WTC11 (cell line): ENCODE measurements around the gene TF. TPM values are rescaled to one million over a fixed set of nuclear protein-coding genes. Genes with fewer than 3 reads are reported as not detected.

ENCODE experiments used
- ATAC-seq: fragments of 200-7000 bp; cut with Tn5 transposase; 2 replicates; pipeline ENCODE4 v1.10.0; 2021; ENCODE audit warnings: mild to moderate bottlenecking, moderate library complexity
- CTCF ChIA-PET: fragments of 300-600 bp; sonication (Branson Sonifier 250); formaldehyde crosslinking; loops from one replicate; lab custom pipeline; 2021; ENCODE audit warnings: antibody characterized with exemption; lab: Charles Lee
- POLR2A ChIA-PET: fragments of 350-600 bp; sonication (Branson Sonifier 250); formaldehyde crosslinking; loops from one replicate; lab custom pipeline; 2021; ENCODE audit warnings: antibody characterized with exemption; lab: Charles Lee
- DNase-seq: peaks from one replicate; pipeline ENCODE4 v3.0.0; 2021; ENCODE audit warnings: low spot score
- H3K27ac Mint-ChIP-seq: 2 replicates; pipeline ENCODE4 v1.8.0; 2021; ENCODE audit warnings: mixed read lengths
- H3K27me3 Mint-ChIP-seq: 2 replicates; pipeline ENCODE4 v1.8.0; 2021; ENCODE audit warnings: low read depth, mild to moderate bottlenecking, moderate library complexity, mixed read lengths
- H3K36me3 Mint-ChIP-seq: 2 replicates; pipeline ENCODE4 v1.8.0; 2021; ENCODE audit warnings: mixed read lengths
- H3K4me1 Mint-ChIP-seq: 2 replicates; pipeline ENCODE4 v1.8.0; 2022; ENCODE audit warnings: mixed read lengths
- H3K4me3 Mint-ChIP-seq: 2 replicates; pipeline ENCODE4 v1.8.0; 2021; ENCODE audit warnings: mild to moderate bottlenecking, moderate library complexity, mixed read lengths
- H3K9me3 Mint-ChIP-seq: 2 replicates; pipeline ENCODE4 v1.8.0; 2021; ENCODE audit warnings: mixed read lengths
- CBFB ChIP-seq: sonication (generic); formaldehyde crosslinking; IDR thresholded peaks from 2 replicates; pipeline ENCODE4 v1.8.1; 2022; ENCODE audit warnings: mild to moderate bottlenecking, low read depth, missing genetic modification reagents
- CDX4 ChIP-seq: fragments of 250-450 bp; sonication (Bioruptor Pico); IDR thresholded peaks from 2 replicates; pipeline ENCODE4 v1.9.0; 2021; ENCODE audit warnings: moderate library complexity, mild to moderate bottlenecking, inconsistent platforms, borderline replicate concordance
- FOXK1 ChIP-seq: sonication (generic); formaldehyde crosslinking; IDR thresholded peaks from 2 replicates; pipeline ENCODE4 v1.8.0; 2022; ENCODE audit warnings: mild to moderate bottlenecking, moderate library complexity, missing genetic modification reagents
- FOXP1 ChIP-seq: sonication (generic); formaldehyde crosslinking; IDR thresholded peaks from 2 replicates; pipeline ENCODE4 v1.8.0; 2022; ENCODE audit warnings: missing genetic modification reagents, mild to moderate bottlenecking, moderate library complexity, borderline replicate concordance
- IRF1 ChIP-seq: sonication (generic); formaldehyde crosslinking; IDR thresholded peaks from 2 replicates; pipeline ENCODE4 v1.8.0; 2023; ENCODE audit warnings: missing genetic modification reagents
- KAT7 ChIP-seq: sonication (generic); formaldehyde crosslinking; IDR thresholded peaks from 2 replicates; pipeline ENCODE4 v1.8.1; 2023; ENCODE audit warnings: missing genetic modification reagents, mild to moderate bottlenecking, borderline replicate concordance
- NR1H2 ChIP-seq: sonication (generic); formaldehyde crosslinking; IDR thresholded peaks from 2 replicates; pipeline ENCODE4 v1.9.0; 2021; ENCODE audit warnings: mild to moderate bottlenecking, moderate library complexity, missing genetic modification reagents
- NR2C2 ChIP-seq: sonication (generic); formaldehyde crosslinking; IDR thresholded peaks from 2 replicates; pipeline ENCODE4 v1.8.0; 2022; ENCODE audit warnings: mild to moderate bottlenecking, missing genetic modification reagents
- NR3C1 ChIP-seq: sonication (generic); formaldehyde crosslinking; conservative IDR thresholded peaks from 2 replicates; pipeline ENCODE4 v1.8.1; 2023; ENCODE audit warnings: low read depth, mild to moderate bottlenecking, missing genetic modification reagents
- TEAD4 ChIP-seq: sonication (generic); formaldehyde crosslinking; IDR thresholded peaks from 2 replicates; pipeline ENCODE4 v1.8.0; 2022; ENCODE audit warnings: mild to moderate bottlenecking, missing genetic modification reagents
- ZNF263 ChIP-seq: sonication (generic); formaldehyde crosslinking; IDR thresholded peaks from 2 replicates; pipeline ENCODE4 v1.8.1; 2022; ENCODE audit warnings: low read depth, mild to moderate bottlenecking, moderate library complexity, missing genetic modification reagents
- ZNF317 ChIP-seq: sonication (generic); formaldehyde crosslinking; IDR thresholded peaks from 2 replicates; pipeline ENCODE4 v1.8.1; 2023; ENCODE audit warnings: low read depth, mild to moderate bottlenecking, moderate library complexity, missing genetic modification reagents, borderline replicate concordance
- ZNF423 ChIP-seq: fragments of 250-450 bp; sonication (Bioruptor Pico); IDR thresholded peaks from 2 replicates; pipeline ENCODE4 v2.1.2; 2022; ENCODE audit warnings: mild to moderate bottlenecking, moderate library complexity
- ZNF532 ChIP-seq: fragments of 250-450 bp; sonication (Bioruptor Pico); IDR thresholded peaks from 2 replicates; pipeline ENCODE4 v1.9.0; 2021; ENCODE audit warnings: mild to moderate bottlenecking, borderline replicate concordance
- total RNA-seq: library from RNA; stranded (reverse); gene quantifications from 3 replicates; pipeline ENCODE4 v1.2.3, GENCODE V29; 2021
- TF ChIP-seq, protein P1 (sequence below): sonication (generic); formaldehyde crosslinking; IDR thresholded peaks from 2 replicates; pipeline ENCODE4 v1.8.1; 2022; ENCODE audit warnings: missing genetic modification reagents, borderline replicate concordance
- TF ChIP-seq, protein P2 (sequence below): sonication (generic); formaldehyde crosslinking; IDR thresholded peaks from 2 replicates; pipeline ENCODE4 v1.8.0; 2022; ENCODE audit warnings: mild to moderate bottlenecking, missing genetic modification reagents

Gene TF
- total RNA-seq, 1 experiment from 2014 or later, result 9.3 TPM

DNA sequence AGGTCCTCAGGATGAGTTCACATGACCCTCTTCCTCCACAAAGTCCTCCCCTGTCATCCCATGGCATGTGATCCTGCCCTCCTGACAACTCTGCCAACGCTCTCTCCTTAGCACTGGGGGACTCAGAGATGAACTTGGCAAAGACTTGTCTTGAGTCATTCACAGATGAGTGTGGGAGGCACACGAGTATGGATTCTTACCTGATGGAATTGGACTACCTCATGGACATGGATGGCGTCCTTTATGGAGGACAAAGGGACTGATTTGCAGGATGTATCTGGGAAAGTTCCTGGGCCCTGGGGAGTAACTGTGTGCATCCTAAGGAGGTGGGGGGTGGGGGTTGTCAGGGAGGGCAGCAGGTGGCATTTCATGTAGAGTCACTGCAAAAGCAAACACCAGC, 46.3 kb upstream of the TF start (continued):
- TF ChIP-seq ZNF532 (CRISPR knock-in tag), result no peak
- no peak for TF ChIP-seq ZNF317
- no peak for TF ChIP-seq ZNF423 (CRISPR knock-in tag)
- TF ChIP-seq NR1H2 (CRISPR knock-in tag), result no peak
- TF ChIP-seq CBFB (CRISPR knock-in tag), result no peak
- TF ChIP-seq ZNF263 (CRISPR knock-in tag), result no peak
- TF ChIP-seq TEAD4 (CRISPR knock-in tag), result no peak
- TF ChIP-seq, protein P1, sequence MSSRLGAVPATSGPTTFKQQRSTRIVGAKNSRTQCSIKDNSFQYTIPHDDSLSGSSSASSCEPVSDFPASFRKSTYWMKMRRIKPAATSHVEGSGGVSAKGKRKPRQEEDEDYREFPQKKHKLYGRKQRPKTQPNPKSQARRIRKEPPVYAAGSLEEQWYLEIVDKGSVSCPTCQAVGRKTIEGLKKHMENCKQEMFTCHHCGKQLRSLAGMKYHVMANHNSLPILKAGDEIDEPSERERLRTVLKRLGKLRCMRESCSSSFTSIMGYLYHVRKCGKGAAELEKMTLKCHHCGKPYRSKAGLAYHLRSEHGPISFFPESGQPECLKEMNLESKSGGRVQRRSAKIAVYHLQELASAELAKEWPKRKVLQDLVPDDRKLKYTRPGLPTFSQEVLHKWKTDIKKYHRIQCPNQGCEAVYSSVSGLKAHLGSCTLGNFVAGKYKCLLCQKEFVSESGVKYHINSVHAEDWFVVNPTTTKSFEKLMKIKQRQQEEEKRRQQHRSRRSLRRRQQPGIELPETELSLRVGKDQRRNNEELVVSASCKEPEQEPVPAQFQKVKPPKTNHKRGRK (CRISPR knock-in tag), result no peak
- no peak for TF ChIP-seq FOXP1 (CRISPR knock-in tag)

GRCh38 chr3:133700351-133700750, 45.8 kb upstream of the TF start:
- no peaks in the 10 kb centered on the region for H3K27me3 Mint-ChIP-seq
- CTCF ChIA-PET, result no interaction called here
- peaks cover 10% of the 10 kb centered on the region for H3K9me3 Mint-ChIP-seq
- no peak overlapping the region for H3K4me3 Mint-ChIP-seq
- POLR2A ChIA-PET, result no interaction called here
- H3K27ac Mint-ChIP-seq, result no peak overlapping the region
- DNase-seq, result no peak
- ATAC-seq, result no peak
- H3K4me1 Mint-ChIP-seq, result no peaks in the 10 kb centered on the region
- TF ChIP-seq IRF1 (CRISPR knock-in tag), result no peak
- no peak for TF ChIP-seq KAT7 (CRISPR knock-in tag)
- no peak for TF ChIP-seq ZNF317
- TF ChIP-seq NR3C1 (CRISPR knock-in tag), result no peak
- TF ChIP-seq FOXK1, result no peak
- TF ChIP-seq CDX4 (CRISPR knock-in tag), result no peak
- TF ChIP-seq, protein P2, sequence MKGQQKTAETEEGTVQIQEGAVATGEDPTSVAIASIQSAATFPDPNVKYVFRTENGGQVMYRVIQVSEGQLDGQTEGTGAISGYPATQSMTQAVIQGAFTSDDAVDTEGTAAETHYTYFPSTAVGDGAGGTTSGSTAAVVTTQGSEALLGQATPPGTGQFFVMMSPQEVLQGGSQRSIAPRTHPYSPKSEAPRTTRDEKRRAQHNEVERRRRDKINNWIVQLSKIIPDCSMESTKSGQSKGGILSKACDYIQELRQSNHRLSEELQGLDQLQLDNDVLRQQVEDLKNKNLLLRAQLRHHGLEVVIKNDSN (CRISPR knock-in tag), result no peak
- no peak for TF ChIP-seq NR2C2 (CRISPR knock-in tag)
- TF ChIP-seq, all 79 proteins: peak for 0
- H3K36me3 Mint-ChIP-seq, result no peaks in the 10 kb centered on the region
